HG02759 (cell line): ENCODE measurements around the gene UAP1.
"Not testable (repeated sequence)": the region's sequence is repeated elsewhere in the genome, so short reads cannot be mapped to it uniquely, and the experiment has no call there.

ENCODE experiments used
- ATAC-seq: cut with Tn5 transposase; IDR thresholded peaks from one replicate; pipeline ENCODE4 v1.9.1; 2021; ENCODE audit warnings: mild to moderate bottlenecking, moderate library complexity; ENCODE audit not compliant: unreplicated experiment

The UAP1 gene

GRCh38 chr1:162564762-162565218 is 3.3 kb downstream of the UAP1 start:
- ATAC-seq = no peak

- no peak for ATAC-seq
These were observed 3.9 kb downstream of the UAP1 start for GRCh38 chr1:162565460-162565859.

- no peak for ATAC-seq
These were observed 5.3 kb downstream of the UAP1 start for GRCh38 chr1:162566870-162567269.

GRCh38 chr1:162568802-162569201 is 7.3 kb downstream of the UAP1 start:
- ATAC-seq = no peak

- no peak for ATAC-seq
These were observed 9.2 kb downstream of the UAP1 start for GRCh38 chr1:162570718-162571117.

- not testable (repeated sequence) for ATAC-seq
These were observed 9.6 kb downstream of the UAP1 start for GRCh38 chr1:162571121-162571520.

GRCh38 chr1:162571696-162572095 is 10.2 kb downstream of the UAP1 start:
- no peak for ATAC-seq

- no peak for ATAC-seq
These were observed 11.6 kb downstream of the UAP1 start for GRCh38 chr1:162573136-162573535.

GRCh38 chr1:162578071-162578700 is 16.7 kb downstream of the UAP1 start:
- ATAC-seq = no peak

GRCh38 chr1:162578936-162579335 is 17.4 kb downstream of the UAP1 start:
- ATAC-seq = no peak

GRCh38 chr1:162580308-162580707 is 18.8 kb downstream of the UAP1 start:
- ATAC-seq = no peak

- ATAC-seq = not testable (repeated sequence)
These were observed 21.4 kb downstream of the UAP1 start for GRCh38 chr1:162582901-162583300.

- not testable (repeated sequence) for ATAC-seq
These were observed 23.6 kb downstream of the UAP1 start for GRCh38 chr1:162585101-162585500.

- ATAC-seq = no peak
These were observed 25.8 kb downstream of the UAP1 start for GRCh38 chr1:162587347-162587746.

- no peak for ATAC-seq
These were observed 26.3 kb downstream of the UAP1 start for GRCh38 chr1:162587761-162588260.

GRCh38 chr1:162590101-162590500 is 28.6 kb downstream of the UAP1 start:
- no peak for ATAC-seq

- no peak for ATAC-seq
These were observed 29.2 kb downstream of the UAP1 start for GRCh38 chr1:162590686-162591085.

GRCh38 chr1:162596514-162597170 is 35.1 kb downstream of the UAP1 start:
- ATAC-seq = no peak

- ATAC-seq = no peak
These were observed 37.9 kb downstream of the UAP1 start for GRCh38 chr1:162599451-162599850.

GRCh38 chr1:162603117-162603516 is 41.6 kb downstream of the UAP1 start:
- ATAC-seq = not testable (repeated sequence)

GRCh38 chr1:162605225-162605927 is 43.9 kb downstream of the UAP1 start:
- no peak for ATAC-seq

GRCh38 chr1:162609306-162609705 is 47.8 kb downstream of the UAP1 start:
- no peak for ATAC-seq
